Suppressor macrophage treated with lipopolysaccharide for 1 hour (primary cell): ENCODE measurements around the gene MRM2.

Experiments used
- DNase-seq, 3 donors: peaks; one replicate each; pipeline ENCODE4 v3.0.0-alpha.2; 2020 to 2022

Gene MRM2

GRCh38 chr7:2201686-2202360, 40.2 kb downstream of the MRM2 start:
- DNase-seq, result no peak

GRCh38 chr7:2201128-2201527, 40.9 kb downstream of the MRM2 start:
- no peak for DNase-seq

- DNase-seq, result no peak
These were observed 41.4 kb downstream of the MRM2 start for GRCh38 chr7:2200584-2200980.

DNA sequence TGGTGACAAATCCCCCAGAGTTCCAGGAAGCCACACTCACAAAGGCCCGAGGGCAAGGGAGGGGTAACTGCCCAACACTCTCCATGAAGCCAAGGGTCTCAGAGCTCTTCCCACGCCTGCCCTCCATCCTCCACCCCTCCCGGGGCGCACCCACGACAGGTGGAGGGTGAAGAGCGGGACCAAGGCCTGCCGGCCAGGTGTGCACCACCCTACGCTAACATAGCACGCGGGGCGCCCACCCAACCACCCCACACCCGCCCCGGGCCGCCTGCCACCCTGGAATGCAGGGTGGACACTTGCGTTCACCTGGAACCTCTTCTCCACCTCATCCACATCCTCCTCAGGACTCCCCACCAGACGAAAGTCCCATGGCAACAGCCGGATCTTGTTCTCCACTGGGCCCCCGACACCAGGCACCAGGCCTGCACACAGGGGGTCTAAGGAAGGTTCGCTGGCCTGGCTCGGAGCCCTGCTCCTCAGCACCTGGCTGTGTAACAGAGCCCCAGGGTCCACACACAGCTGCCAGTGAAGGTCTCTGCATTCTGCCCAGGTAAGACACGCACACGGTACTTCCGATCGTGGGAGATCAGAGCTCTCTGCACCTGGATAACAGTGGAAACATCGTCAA, 41.9 kb downstream of the MRM2 start:
- no peak for DNase-seq

DNA sequence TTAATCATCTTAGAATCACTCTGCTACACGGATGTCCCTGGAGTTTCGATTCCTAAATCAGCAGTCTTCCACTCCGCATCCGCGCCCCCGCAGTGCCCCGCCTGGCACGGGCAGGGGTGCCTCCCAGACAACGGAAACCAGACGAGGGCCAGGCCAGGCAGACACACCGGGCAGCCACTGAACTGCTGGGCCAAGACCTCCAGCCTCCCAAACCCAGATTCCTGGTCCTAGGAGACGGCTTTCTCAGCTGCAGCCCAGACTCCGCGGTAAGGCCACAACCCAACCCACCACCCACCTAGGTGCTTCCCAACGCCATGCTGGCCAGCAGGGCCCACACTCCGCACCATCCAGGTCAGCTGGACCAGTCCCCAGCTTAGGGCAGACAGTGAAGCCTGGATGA, 42.5 kb downstream of the MRM2 start:
- DNase-seq, result no peak

DNA sequence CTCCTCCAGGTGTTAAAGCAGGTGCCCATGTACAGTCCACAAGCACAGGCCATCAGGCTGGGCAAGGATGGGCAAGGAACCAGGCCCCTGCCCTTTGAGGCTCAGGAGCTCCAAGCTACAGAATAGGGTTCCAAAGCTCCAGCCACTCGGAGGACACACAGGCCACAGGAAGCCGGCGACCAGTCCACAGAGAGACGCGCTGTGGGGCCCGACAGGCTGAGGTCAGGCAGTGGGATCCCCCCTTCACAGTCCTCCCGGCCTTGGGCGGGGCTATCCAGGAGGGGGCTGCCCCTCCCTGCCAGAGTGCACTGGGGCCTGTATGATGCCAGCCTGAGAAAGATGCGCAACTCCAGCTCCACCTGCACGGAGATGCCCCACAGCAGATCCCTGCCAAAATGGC, 43.2 kb downstream of the MRM2 start:
- DNase-seq, result no peak

- no peak for DNase-seq
These were observed 43.8 kb downstream of the MRM2 start for GRCh38 chr7:2198206-2198605.

DNA sequence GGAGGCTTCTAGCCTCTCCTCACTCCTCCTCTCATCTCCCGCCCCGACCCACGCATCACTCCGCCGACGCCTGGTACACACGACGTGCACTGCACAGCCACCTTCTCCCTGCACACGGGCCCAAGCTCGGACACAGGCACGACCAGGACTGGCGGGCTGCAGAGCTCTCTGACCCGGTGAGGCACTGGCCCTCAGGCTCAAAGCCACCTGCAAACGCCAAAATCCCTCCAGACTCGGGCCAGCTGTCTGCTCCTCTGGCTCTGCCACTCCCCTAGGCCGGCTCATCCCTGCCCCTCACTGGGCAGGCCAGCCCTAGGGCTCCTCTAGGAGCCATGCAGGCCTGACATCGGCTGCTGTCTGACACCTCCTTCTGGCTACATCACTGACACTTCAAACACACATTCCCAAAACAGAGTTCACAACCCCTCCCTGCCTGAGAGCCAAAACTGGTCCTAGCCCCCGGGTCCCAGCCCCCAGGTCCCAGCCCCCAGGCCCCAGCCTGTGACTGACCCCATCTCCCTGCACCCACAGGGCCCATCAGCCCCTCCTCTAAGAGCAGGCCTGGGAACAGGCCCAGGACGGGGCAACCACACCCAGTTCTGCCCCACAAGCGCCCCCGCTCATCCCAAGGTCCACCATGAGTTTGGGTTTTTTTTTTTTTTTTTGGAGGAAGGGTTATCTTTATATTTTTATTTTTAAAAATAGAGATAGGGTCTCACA, 44.4 kb downstream of the MRM2 start:
- no peak for DNase-seq

DNA sequence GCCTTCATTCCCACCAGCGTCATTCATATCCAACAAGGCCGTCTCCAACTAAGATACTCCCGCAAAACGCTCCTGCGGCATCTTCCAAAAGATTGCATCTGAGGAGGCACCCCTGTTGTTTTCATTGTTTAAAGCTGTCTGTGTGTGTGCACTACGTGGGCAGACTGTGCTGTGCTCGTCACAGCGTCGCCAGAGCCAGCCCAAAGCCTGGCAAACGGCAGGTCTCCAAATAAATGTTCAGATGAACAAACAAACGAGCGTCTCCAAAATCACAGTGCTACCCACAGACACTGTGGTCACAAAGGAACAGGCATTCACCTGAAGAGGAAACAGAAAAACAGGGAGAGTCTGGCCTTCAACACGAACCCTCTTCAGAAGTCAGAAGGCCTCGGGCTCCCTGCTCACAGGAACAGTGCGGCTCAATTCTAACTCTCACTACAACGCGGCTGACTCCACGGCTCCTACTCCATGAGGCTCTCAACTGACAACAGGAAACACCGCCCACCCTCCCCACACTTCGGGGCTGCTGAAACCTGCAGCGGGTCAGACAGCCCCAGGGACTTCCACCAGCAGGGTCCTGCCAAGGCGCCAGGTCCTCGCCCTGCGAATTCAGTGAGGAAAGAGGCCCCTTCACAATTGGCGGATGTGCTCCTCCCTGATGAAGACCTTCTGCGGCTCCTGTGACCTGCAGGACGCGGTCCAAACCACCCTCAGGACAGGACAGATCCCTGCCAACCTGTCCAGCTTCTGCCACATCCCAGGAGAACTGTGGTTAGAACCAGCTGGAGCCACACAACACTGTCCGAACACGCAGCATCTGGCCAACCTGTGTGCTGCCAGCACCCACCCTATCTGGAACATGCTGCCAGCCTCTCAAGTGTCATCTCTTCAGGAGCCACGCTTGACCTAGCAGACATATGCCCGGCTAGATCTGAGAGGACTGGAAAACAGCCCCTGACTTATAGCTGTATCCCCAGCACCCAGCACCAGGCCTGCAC, 45.3 kb downstream of the MRM2 start:
- DNase-seq, result no peak

DNA sequence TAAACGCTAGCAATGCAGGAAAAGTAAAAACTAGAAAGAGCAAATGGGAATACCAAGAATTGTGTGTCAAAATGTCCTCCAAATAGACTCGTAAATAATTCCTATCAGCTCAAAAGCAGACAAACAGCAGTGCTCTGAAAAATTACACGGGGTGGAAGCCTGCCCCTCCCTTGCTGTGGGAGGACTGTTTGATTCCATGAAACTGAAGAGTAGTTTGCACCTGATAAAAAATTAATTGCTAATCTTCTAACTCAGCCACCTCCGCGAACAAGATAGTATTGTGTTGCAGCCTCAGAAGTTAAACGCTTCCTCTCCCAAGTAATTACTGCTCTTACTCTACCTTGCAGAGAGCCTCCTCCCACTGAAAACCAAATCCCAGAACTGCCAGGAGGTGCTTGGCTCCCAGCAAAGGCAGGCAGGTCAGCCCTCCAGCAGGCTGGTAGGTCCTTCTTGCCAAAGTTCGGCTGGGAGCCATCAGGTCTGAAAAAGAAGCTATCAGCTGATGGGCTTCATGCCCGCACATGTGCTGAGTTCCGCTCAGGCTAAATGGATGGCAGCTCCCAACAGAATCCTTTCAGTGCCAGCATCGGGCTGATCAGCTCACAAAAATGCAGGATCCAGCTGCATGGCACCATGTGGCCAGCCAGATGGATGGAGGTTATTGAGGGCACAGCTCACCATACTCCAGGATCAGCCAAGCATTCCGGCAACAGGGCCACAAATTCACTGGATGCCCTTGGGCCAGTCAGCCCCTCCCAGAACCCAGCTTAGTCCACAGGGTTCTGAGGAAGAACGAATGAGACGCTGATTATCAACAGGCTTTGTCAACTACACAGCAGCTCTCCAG, 46.4 kb downstream of the MRM2 start:
- no peak for DNase-seq

DNA sequence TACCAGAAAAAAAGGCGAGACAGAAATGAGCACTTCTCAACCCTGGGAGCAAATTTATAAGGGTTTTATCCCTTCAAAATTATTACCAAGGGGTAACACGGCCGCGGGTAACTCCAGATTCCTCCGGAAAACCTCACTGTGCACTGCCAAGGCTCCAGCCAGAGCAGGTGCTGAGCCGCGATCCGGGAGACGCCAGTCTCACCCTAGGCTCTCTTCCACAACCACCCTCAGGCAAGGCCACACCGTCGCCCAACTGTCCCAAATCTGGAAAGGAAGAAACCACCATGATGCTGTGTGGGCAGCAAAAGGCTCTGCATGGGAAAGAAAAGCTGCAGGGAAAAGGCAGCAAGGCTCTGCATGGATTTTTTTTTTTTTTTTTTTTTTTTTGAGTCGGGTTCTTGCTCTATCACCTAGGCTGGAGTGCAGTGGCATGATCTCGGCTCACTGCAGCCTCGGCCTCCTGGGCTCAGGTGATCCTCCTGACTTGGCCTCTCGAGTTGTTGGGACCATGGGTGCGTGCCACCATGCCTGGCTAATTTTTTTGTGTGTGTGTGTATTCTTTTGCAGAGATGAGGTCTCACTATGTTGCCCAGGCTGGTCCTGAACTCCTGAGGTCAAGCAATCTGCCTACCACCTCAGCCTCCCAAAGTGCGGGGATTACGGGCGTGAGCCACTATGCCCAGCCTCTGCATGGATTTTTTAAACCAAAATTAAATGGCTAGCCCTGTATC, 48.3 kb downstream of the MRM2 start:
- DNase-seq, result no peak

GRCh38 chr7:2192831-2193534, 49.0 kb downstream of the MRM2 start:
- no peak for DNase-seq

GRCh38 chr7:2191016-2191415, 51.0 kb downstream of the MRM2 start:
- no peak for DNase-seq

DNA sequence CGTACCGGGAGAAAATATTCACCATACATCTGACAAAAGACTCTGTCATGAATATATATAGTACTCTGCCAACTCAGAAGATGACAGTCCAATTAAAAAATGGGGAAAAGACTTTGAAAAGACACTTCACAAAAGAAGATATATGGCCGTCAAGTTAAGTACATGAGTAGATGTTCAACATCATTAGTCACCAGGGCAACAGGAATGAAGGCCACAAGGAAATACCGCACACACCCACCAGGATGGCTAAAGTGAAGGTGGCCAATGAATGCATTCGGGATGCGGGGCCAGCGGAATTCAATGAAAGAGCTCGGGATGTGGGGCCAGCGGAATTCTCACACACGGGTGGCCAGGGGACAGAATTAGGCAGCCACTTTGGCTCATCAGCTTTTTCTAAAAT, 51.5 kb downstream of the MRM2 start:
- no peak for DNase-seq

GRCh38 chr7:2186166-2186565, 55.8 kb downstream of the MRM2 start:
- DNase-seq, result no peak

- DNase-seq, result no peak
These were observed 56.3 kb downstream of the MRM2 start for GRCh38 chr7:2185715-2186114.
